OCI-LY1 (cell line): ENCODE results near the gene MT3.

Experiments used
- CTCF ChIP-seq: fragments of 200-600 bp; sonication (generic), shearing (Covaris generic); IDR thresholded peaks from 2 replicates; pipeline ENCODE4 v1.5.1; 2017; ENCODE audit warnings: mild to moderate bottlenecking, antibody characterized with exemption, low read length, moderate library complexity, mixed read lengths
- EZH2 ChIP-seq: fragments of 200-600 bp; sonication (generic), shearing (Covaris generic); IDR thresholded peaks from 2 replicates; pipeline ENCODE4 v1.8.0; 2017; ENCODE audit warnings: borderline replicate concordance, mixed run types, mild to moderate bottlenecking, antibody characterized with exemption, low read length, moderate library complexity, mixed read lengths

GRCh38 chr16:56640076-56640475, 50.7 kb downstream of the MT3 start:
- TF ChIP-seq CTCF (no peak), EZH2 (no peak)
